ENCODE results near the gene PLAC1. TPM values are rescaled to one million over a fixed set of nuclear protein-coding genes. Genes with fewer than 3 reads are reported as not detected.

The PLAC1 gene
- total and polyA plus RNA-seq, 2 of the 4 experiments (the other 2 are of a cell fraction): 0.36 to 0.74 TPM

DNA sequence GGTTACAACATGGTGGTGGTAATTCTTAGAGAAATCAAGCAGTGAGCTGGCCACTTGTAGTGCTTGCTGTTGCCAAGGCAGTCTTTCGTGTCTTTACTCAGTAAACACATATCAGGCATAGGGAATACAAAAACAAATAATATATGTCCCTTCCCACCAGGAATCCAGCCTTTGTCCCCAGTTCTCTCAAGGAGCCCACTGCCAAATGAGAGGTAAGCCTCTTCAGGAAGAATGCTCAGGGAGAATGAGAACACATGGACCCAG lies 421 bp upstream of the PLAC1 start:
- Histone ChIP-seq H3K27me3 (ENCODE audit: control insufficient read depth, insufficient read depth, low read length) (no peaks in the 10 kb centered on the region), H2AFZ (replicated peaks; ENCODE audit: low read length, poor library complexity) (no peak overlapping the region), H3K9ac (ENCODE audit: low read depth, low read length) (no peak overlapping the region), H2BK120ac (ENCODE audit: low read depth, low read length) (0 out of 2 replicates have a peak overlapping the region, but pooled peaks have one; percentile 4), H3K4ac (ENCODE audit: low read depth, low read length) (0 out of 2 replicates have a peak overlapping the region, but pooled peaks have one; percentile 10), H3K4me2 (ENCODE audit: low read depth, low read length) (no peak overlapping the region), H3K27ac (ENCODE audit: insufficient read depth, low read length) (no peak overlapping the region; the same call in 1 of the 2 replicates), H4K5ac (ENCODE audit: low read depth, low read length) (no peak overlapping the region; the same call in 1 of the 2 replicates), H3K36me3 (ENCODE audit: control insufficient read depth, insufficient read depth, low read length) (no peaks in the 10 kb centered on the region), H3K4me1 (ENCODE audit: control insufficient read depth, insufficient read depth, low read length) (peaks cover 8% of the 10 kb centered on the region; the same call in 1 of the 2 replicates), H2BK20ac (ENCODE audit: low read depth, low read length) (no peak overlapping the region), H4K8ac (ENCODE audit: low read depth in 2 of 2, low read length in 2 of 2) (no peak overlapping the region), H3K79me1 (ENCODE audit: low read depth in 1 of 2, low read length in 2 of 2) (no peaks in the 10 kb centered on the region), H4K91ac (ENCODE audit: insufficient read depth, low read depth, low read length) (no peak overlapping the region), H2BK15ac (ENCODE audit: low read depth, low read length) (no peak overlapping the region), H4K20me1 (ENCODE audit: insufficient read depth, low read length) (no peaks in the 10 kb centered on the region), H3K18ac (ENCODE audit: low read depth, low read length) (no peak overlapping the region), H3K9me3 (ENCODE audit: control insufficient read depth, insufficient read depth, low read length) (no peaks in the 10 kb centered on the region), H3K56ac (ENCODE audit: extremely low read depth, insufficient read depth, low read length) (no peak overlapping the region), H3K4me3 (ENCODE audit: insufficient read depth, low read depth, low read length) (no peak overlapping the region), H3K14ac (replicated peaks; ENCODE audit: low read depth, low read length) (no peak overlapping the region), H3K9me1 (ENCODE audit: insufficient read depth, low read length) (peaks cover 2% of the 10 kb centered on the region; the same call in 1 of the 2 replicates), H3K23ac (ENCODE audit: low read depth, low read length) (no peak overlapping the region), H2AK5ac (ENCODE audit: low read depth, low read length) (no peak overlapping the region), H2AK9ac (replicated peaks; ENCODE audit: low read depth, low read length, poor library complexity) (no peak overlapping the region), H2BK5ac (ENCODE audit: low read depth, low read length, poor library complexity, severe bottlenecking) (no peak overlapping the region)
- intact Hi-C loops (cut with micrococcal nuclease): no loop called here
- dilution Hi-C loops (cut with HindIII; ENCODE audit: low sequenced_read_pairs, unreplicated experiment): no loop called here
- ChIA-PET CTCF (no interaction called here), POLR2A (ENCODE audit: unreplicated experiment) (no interaction called here)
- DNase-seq (no peak), ATAC-seq (ENCODE audit: low read depth) (no peak)
- no CpG with 5 or more reads among the region's 1 CpG for WGBS, 2 experiments (ENCODE audit: extremely low coverage in 2 of 2, insufficient read length in 1 of 2)
- no TSS peak for BruUV-seq (replicated peaks)
- no peak for TF ChIP-seq BHLHE40 (IDR thresholded peaks at IDR 0.05; ENCODE audit: low read depth, low read length)
- TF ChIP-seq MAFK (IDR thresholded peaks at IDR 0.05; ENCODE audit: low read depth, low read length): no peak
- no peak for TF ChIP-seq FOS (IDR thresholded peaks at IDR 0.05; ENCODE audit: low read depth, low read length)
- TF ChIP-seq, protein P1, sequence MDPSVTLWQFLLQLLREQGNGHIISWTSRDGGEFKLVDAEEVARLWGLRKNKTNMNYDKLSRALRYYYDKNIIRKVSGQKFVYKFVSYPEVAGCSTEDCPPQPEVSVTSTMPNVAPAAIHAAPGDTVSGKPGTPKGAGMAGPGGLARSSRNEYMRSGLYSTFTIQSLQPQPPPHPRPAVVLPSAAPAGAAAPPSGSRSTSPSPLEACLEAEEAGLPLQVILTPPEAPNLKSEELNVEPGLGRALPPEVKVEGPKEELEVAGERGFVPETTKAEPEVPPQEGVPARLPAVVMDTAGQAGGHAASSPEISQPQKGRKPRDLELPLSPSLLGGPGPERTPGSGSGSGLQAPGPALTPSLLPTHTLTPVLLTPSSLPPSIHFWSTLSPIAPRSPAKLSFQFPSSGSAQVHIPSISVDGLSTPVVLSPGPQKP (IDR thresholded peaks at IDR 0.05; ENCODE audit: borderline replicate concordance, low read depth, low read length): no peak
- TF ChIP-seq CHD1 (IDR thresholded peaks at IDR 0.05; ENCODE audit: low read depth, low read length): no peak
- TF ChIP-seq SMC3 (IDR thresholded peaks at IDR 0.05; ENCODE audit: low read depth, low read length): no peak
- TF ChIP-seq RFX5 (IDR thresholded peaks at IDR 0.05; ENCODE audit: low read depth, low read length): no peak
- TF ChIP-seq POLR2A (IDR thresholded peaks at IDR 0.05; ENCODE audit: low read depth, low read length): no peak
- TF ChIP-seq, protein P2, sequence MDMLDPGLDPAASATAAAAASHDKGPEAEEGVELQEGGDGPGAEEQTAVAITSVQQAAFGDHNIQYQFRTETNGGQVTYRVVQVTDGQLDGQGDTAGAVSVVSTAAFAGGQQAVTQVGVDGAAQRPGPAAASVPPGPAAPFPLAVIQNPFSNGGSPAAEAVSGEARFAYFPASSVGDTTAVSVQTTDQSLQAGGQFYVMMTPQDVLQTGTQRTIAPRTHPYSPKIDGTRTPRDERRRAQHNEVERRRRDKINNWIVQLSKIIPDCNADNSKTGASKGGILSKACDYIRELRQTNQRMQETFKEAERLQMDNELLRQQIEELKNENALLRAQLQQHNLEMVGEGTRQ (IDR thresholded peaks at IDR 0.05; ENCODE audit: low read depth, low read length): no peak
- TF ChIP-seq RCOR1 (IDR thresholded peaks at IDR 0.05; ENCODE audit: insufficient replicate concordance, low read length): no peak
- TF ChIP-seq, protein P3, sequence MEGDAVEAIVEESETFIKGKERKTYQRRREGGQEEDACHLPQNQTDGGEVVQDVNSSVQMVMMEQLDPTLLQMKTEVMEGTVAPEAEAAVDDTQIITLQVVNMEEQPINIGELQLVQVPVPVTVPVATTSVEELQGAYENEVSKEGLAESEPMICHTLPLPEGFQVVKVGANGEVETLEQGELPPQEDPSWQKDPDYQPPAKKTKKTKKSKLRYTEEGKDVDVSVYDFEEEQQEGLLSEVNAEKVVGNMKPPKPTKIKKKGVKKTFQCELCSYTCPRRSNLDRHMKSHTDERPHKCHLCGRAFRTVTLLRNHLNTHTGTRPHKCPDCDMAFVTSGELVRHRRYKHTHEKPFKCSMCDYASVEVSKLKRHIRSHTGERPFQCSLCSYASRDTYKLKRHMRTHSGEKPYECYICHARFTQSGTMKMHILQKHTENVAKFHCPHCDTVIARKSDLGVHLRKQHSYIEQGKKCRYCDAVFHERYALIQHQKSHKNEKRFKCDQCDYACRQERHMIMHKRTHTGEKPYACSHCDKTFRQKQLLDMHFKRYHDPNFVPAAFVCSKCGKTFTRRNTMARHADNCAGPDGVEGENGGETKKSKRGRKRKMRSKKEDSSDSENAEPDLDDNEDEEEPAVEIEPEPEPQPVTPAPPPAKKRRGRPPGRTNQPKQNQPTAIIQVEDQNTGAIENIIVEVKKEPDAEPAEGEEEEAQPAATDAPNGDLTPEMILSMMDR (conservative IDR thresholded peaks at IDR 0.05; ENCODE audit: low read depth, low read length): no peak
- no peak for TF ChIP-seq CEBPB (IDR thresholded peaks at IDR 0.05; ENCODE audit: low read depth, low read length)
- no peak for TF ChIP-seq RAD21 (IDR thresholded peaks at IDR 0.05; ENCODE audit: low read length)
- in situ Hi-C loops (cut with MboI; ENCODE audit: low sequenced_read_pairs): no loop called here

All from IMR-90 (cell line).